ENCODE measurements around the gene DNASE1L3.
"Not testable (repeated sequence)": the region's sequence is repeated elsewhere in the genome, so short reads cannot be mapped to it uniquely, and the experiment has no call there.

Gene DNASE1L3

GRCh38 chr3:58235970-58236369 is 25.2 kb upstream of the DNASE1L3 start:
- DNase-seq (ENCODE audit: low spot score), result no peak

GRCh38 chr3:58234516-58234931 is 23.8 kb upstream of the DNASE1L3 start:
- DNase-seq (ENCODE audit: low spot score), result no peak

- DNase-seq (ENCODE audit: low spot score), result no peak
Observed at GRCh38 chr3:58231666-58232065, 20.9 kb upstream of the DNASE1L3 start.

GRCh38 chr3:58230876-58231552 is 20.2 kb upstream of the DNASE1L3 start:
- DNase-seq (ENCODE audit: low spot score), result no peak

GRCh38 chr3:58227933-58228332 is 17.2 kb upstream of the DNASE1L3 start:
- DNase-seq (ENCODE audit: low spot score), result not testable (repeated sequence)

- no peak for DNase-seq (ENCODE audit: low spot score)
Observed at GRCh38 chr3:58223855-58224254, 13.1 kb upstream of the DNASE1L3 start.

- no peak for DNase-seq (ENCODE audit: low spot score)
Observed at GRCh38 chr3:58222161-58222724, 11.5 kb upstream of the DNASE1L3 start.

- DNase-seq (ENCODE audit: low spot score), result no peak
Observed at GRCh38 chr3:58218904-58219303, 8.1 kb upstream of the DNASE1L3 start.

GRCh38 chr3:58217209-58217811 is 6.5 kb upstream of the DNASE1L3 start:
- DNase-seq (ENCODE audit: low spot score), result peak; percentile 83

- no peak for DNase-seq (ENCODE audit: low spot score)
Observed at GRCh38 chr3:58216496-58217195, 5.9 kb upstream of the DNASE1L3 start.

GRCh38 chr3:58215317-58216025 is 4.7 kb upstream of the DNASE1L3 start:
- DNase-seq (ENCODE audit: low spot score), result no peak

GRCh38 chr3:58214484-58215316 is 3.9 kb upstream of the DNASE1L3 start:
- DNase-seq (ENCODE audit: low spot score), result no peak

- no peak for DNase-seq (ENCODE audit: low spot score)
Observed at GRCh38 chr3:58209933-58210332, 839 bp downstream of the DNASE1L3 start.

- DNase-seq (ENCODE audit: low spot score), result no peak
Observed at GRCh38 chr3:58207954-58208353, 2.8 kb downstream of the DNASE1L3 start.

GRCh38 chr3:58206406-58207011 is 4.3 kb downstream of the DNASE1L3 start:
- DNase-seq (ENCODE audit: low spot score), result no peak

GRCh38 chr3:58205981-58206380 is 4.8 kb downstream of the DNASE1L3 start:
- no peak for DNase-seq (ENCODE audit: low spot score)

GRCh38 chr3:58204720-58205119 is 6.1 kb downstream of the DNASE1L3 start:
- DNase-seq (ENCODE audit: low spot score), result no peak

- no peak for DNase-seq (ENCODE audit: low spot score)
Observed at GRCh38 chr3:58203541-58203940, 7.2 kb downstream of the DNASE1L3 start.

GRCh38 chr3:58202917-58203360 is 7.8 kb downstream of the DNASE1L3 start:
- no peak for DNase-seq (ENCODE audit: low spot score)

- not testable (repeated sequence) for DNase-seq (ENCODE audit: low spot score)
Observed at GRCh38 chr3:58201451-58201850, 9.3 kb downstream of the DNASE1L3 start.

- no peak for DNase-seq (ENCODE audit: low spot score)
Observed at GRCh38 chr3:58200846-58201355, 9.9 kb downstream of the DNASE1L3 start.

All from globus pallidus (tissue), 1 donor.